CD4-positive, alpha-beta T cell treated with Interleukin-1 beta for 1 hour (primary cell): ENCODE results near the gene ARF1.
A peak's percentile ranks its signal among the peaks of the same experiment; 100 is the strongest.

ENCODE experiments used
- DNase-seq, 2 donors: peaks; one replicate each; pipeline ENCODE4 v3.0.0-alpha.2; 2020 to 2022

The ARF1 gene

GRCh38 chr1:228088586-228089498 is 6.3 kb downstream of the ARF1 start:
- peak in 1 of 2 donors; percentile 58 for DNase-seq

GRCh38 chr1:228089519-228090380 is 7.2 kb downstream of the ARF1 start:
- DNase-seq: no peak

DNA sequence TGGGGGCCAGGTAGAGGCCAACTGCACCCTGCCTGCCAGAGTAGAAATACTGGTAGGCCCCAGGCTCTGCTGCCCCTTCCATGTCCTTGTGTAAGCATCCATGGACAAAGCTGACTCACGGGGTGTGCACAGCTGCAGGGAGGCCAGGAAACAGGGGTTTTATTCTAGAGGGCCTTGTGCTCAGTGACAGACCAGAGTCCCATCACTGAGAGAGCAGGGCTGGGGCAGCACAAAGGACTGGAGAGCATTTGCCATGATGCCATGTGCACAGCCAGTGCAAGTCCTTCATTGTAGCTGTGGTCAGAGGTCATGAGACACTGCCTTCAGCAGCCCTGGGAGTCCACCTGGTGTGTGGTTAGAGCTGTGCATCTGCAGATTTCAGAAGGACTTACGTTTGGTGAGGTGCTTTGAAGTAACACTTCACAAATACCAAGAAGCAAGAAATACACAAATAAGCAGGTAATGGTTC is 8.1 kb downstream of the ARF1 start:
- no peak for DNase-seq

DNA sequence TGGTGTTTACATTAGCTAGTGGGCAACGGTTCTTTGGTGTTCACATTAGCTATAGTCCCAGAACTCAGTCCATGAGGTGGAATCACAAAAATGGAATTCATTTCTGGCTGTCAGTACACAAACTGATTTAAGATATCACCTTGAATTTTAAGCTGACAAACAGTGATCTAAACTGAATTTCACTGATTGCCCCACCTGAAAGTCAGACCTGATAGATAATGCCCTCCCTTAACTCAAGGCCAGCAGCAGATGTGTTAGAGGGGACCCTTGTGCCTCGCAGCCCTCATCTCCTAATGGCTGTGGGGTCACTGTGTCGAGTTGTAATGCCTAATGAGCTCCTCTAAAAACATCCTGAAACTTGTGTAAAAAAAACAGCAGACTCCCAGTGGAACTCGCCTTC is 8.6 kb downstream of the ARF1 start:
- no peak for DNase-seq

GRCh38 chr1:228092342-228093049 is 10.0 kb downstream of the ARF1 start:
- DNase-seq: no peak

GRCh38 chr1:228093050-228093906 is 10.8 kb downstream of the ARF1 start:
- no peak for DNase-seq

DNA sequence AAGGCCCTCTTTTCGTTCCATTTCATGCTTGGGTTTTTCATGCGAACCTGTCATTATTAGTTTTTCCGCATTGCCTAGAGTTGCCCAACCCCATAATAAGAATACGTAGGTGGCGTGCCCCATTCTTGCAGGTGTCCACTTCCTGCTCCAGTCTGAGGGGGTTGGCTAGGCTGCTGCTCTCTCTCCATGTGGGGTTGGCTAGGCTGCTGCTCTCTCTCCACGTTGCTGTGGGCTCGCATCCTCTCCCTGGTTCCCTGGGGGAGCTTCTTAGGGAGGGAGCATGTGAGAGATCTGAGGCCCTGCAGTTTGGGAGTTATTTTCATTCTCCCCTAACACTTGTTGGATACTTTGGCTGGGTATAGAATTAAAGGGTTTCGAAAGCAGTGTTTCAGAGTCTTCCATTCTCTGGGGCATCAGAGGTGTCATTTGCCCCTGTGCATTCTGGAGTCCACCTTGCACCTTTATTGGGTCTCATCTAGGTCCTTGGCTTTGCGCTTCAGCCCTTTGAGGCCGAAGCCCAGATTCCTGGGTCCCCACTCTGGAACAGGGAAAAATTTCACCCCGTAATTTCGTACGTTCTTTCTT is 12.0 kb downstream of the ARF1 start:
- no peak for DNase-seq

- no peak for DNase-seq
Observed at GRCh38 chr1:228095161-228095560, 12.7 kb downstream of the ARF1 start.

DNA sequence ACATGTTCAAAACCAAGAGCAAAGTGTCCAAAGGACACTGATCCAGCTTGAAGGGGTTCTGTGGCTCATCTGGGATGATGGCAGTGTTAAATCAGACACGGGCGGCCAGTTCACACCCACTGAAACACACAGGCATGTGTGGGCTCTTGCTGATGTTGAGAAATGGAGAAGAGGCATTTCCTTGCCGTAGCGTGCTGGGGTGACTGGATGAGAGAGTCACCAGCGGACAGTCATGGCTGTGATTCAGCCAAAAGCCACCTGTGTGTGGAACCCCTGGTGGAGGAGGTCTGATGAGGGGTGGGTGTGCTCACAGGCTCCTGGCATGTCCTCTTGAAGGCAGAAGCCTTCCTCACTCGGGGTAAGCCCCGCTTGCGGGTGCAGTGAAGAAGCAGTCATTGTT is 13.4 kb downstream of the ARF1 start:
- no peak for DNase-seq

- DNase-seq: no peak
Observed at GRCh38 chr1:228096416-228097332, 14.2 kb downstream of the ARF1 start.

GRCh38 chr1:228097333-228098081 is 15.0 kb downstream of the ARF1 start:
- no peak for DNase-seq

DNA sequence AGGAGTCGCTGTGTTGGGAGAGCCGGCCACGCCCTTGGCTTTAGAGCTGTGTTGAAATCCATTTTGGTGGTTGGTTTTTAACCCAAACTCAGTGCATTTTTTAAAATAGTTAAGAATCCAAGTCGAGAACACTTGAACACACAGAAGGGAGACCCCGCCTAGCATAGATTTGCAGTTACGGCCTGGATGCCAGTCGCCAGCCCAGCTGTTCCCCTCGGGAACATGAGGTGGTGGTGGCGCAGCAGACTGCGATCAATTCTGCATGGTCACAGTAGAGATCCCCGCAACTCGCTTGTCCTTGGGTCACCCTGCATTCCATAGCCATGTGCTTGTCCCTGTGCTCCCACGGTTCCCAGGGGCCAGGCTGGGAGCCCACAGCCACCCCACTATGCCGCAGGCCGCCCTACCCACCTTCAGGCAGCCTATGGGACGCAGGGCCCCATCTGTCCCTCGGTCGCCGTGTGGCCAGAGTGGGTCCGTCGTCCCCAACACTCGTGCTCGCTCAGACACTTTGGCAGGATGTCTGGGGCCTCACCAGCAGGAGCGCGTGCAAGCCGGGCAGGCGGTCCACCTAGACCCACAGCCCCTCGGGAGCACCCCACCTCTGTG is 15.9 kb downstream of the ARF1 start:
- DNase-seq: no peak

DNA sequence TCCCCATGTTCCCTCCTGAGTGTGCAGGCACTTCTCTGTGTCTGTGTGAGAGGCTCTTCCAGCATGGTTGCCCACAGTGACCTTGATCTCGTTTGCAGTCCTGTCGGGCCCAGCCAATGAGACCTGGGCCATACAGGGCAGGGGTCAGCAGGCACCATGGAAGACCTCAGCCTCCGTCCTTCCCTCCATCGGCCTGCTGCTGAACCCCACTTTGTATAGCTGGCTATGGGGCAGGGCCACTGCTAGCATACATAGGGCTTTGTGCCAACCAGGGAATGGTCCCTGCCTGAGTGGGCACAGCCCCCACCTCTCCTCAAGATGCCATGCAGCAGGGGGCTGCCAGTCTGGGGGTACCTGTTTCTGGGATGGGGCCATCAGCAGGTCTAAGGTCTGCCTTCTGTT is 16.8 kb downstream of the ARF1 start:
- DNase-seq: no peak

GRCh38 chr1:228100822-228101613 is 18.5 kb downstream of the ARF1 start:
- no peak for DNase-seq

- peak in 1 of 2 donors; percentile 45 for DNase-seq
Observed at GRCh38 chr1:228101614-228101993, 19.1 kb downstream of the ARF1 start.

DNA sequence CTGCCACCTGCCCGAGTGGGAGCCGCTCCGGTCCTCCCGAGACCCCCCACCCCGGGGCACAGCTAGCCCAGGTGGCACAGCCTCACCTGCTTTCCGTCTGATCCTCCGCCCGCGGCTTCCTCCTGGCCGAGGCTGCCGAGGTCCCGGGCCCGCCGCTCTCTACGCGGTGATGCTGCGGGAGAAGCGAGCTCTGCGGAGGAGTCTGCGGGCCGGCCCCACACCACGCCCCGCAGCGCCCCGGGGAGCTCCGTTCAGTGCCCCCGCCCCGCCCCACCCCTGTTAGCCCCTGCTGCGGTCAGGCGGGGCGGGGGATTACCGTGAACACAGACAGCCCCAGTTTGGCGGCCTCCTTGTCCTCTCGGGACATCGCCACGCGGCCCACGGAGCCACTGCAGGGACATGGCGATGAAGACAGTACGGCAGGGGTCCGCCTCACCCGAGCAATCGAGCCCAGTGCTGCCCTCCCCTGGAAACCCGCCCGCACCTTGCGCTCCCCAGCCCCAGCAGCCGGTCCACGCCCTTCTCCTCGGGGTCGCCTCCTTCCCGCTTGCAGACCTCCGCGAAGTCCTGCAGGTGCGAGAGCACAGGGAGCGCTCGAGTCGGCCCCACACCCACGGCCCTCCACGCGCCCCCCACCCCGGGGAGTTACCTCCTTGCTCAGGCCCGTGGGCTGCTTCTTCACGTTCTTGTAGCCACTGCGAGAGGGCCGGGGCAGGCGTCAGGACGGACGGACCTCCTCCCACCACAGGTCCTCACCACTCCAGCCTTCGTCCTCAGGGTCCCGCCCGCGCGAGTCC is 19.7 kb downstream of the ARF1 start:
- DNase-seq: peak; percentile 64 to 69

DNA sequence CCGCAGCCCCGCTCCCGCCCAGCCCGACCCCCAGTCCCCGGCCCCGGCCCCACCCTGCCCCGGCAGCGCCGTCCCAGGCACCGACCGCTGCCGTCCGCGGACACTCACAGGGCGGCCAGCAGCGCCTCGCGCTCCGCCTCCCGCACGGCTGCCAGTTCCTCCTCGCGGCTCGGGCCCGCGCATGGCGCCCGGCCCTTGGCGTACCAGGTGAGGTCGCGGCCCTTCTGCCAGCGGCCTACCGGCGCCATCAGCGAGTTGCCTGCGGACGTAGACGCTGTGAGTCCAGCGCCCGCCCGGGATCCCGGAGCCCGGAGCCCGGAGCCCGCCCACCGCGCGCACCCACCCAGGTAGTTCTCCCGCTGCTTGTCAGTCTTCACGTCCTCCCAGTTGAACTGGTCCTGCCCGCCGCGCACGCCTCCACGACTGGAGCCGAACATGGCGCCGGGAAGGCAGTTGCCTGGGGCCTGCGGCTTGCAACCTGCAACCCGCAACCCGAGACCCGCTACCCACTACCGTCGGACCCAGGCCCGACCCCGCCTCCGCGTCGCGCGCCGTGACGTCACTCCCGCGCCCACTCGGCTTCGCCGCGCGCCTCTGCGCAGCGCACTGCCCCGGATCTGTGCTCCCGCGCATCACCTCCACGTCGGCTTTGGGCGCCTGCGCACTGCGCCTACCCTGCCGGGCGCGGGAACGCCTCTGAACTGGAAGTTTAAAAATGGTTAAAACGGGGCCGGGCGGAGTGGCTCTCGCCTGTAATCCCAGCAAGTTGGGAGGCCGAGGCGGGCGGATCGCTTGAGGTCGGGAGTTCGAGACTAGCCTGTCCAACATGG is 20.5 kb downstream of the ARF1 start, which contains the start of gene C1orf35:
Gene C1orf35 (minus strand): TSS at position 535 of the 830 bp plus-strand sequence. CDS start 98 bp downstream, at position 437.
- peak; percentile 94 to 95 for DNase-seq
